ENCODE results near the gene APLF. TPM values are rescaled to one million over a fixed set of nuclear protein-coding genes. Genes with fewer than 3 reads are reported as not detected.

The APLF gene
- total and polyA plus RNA-seq, 2 of the 8 experiments (the other 6 are each of a cell fraction or from before 2014, with no cell fraction given): 4.4 to 7.3 TPM

DNA sequence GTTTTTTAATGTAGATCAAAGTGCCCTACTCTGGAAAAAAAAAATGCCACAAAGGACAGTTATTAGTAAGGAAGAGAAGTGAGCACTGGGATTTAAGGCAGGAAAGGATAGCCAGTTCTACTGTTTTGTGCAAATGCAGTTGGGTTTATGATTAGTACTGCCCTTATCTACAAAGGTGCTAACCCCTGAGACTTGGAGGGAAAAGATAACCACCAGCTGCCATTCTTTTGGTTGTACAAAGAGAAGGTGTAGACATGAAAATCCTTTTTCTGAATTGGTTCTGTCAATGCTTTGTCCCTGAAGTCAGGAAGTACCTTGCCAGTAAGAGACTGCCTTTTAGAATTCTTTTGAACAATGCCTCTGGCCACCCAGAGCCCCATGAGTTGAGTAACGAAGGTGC is 11.3 kb downstream of the APLF start (continued):
- TF ChIP-seq SUZ12 (IDR thresholded peaks at IDR 0.05; ENCODE audit: low read length): no peak
- TF ChIP-seq, protein P1, sequence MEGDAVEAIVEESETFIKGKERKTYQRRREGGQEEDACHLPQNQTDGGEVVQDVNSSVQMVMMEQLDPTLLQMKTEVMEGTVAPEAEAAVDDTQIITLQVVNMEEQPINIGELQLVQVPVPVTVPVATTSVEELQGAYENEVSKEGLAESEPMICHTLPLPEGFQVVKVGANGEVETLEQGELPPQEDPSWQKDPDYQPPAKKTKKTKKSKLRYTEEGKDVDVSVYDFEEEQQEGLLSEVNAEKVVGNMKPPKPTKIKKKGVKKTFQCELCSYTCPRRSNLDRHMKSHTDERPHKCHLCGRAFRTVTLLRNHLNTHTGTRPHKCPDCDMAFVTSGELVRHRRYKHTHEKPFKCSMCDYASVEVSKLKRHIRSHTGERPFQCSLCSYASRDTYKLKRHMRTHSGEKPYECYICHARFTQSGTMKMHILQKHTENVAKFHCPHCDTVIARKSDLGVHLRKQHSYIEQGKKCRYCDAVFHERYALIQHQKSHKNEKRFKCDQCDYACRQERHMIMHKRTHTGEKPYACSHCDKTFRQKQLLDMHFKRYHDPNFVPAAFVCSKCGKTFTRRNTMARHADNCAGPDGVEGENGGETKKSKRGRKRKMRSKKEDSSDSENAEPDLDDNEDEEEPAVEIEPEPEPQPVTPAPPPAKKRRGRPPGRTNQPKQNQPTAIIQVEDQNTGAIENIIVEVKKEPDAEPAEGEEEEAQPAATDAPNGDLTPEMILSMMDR (IDR thresholded peaks at IDR 0.05; ENCODE audit: control extremely low read depth in 1 of 3, insufficient read depth in 1 of 3, low read depth in 1 of 3, low read length in 3 of 3): no peak
